Measurements from ENCODE around the gene KIAA0825. TPM values are rescaled to one million over a fixed set of nuclear protein-coding genes. Genes with fewer than 3 reads are reported as not detected.

Gene KIAA0825
- polyA plus RNA-seq, 1 of the 3 experiments (the other 2 are of a cell fraction), result 0.61 TPM

DNA sequence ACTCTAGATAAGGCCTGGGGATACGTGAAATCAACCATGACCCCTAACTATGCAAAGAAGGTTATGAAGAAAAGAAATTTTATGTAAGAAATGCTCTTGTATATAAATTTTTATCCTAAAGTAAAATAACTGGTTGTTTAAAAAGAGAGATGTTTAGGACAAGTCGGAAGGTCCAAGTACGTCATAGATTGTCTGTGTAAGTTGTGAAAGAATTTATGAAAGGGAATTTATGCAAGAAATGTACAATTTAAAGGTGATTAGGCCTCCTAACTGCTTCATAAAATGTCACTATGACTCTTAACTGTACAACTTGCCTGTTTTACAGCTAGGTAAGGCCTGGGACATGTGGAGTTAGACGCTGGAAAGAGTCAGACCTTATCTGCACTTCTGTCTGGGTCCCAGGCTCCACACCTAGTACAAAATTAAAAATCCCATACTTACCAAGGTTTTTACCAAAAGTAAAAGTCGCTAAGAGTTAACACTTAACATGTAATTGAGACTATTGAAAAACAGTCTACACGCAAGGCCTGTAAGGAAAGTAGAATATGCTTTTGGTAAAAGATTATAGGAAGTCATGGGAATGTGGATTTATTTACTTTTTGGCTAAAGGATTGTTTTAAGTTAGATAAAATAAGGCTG is 77.4 kb downstream of the KIAA0825 start:
- no peaks in the 10 kb centered on the region for H3F3A ChIP-seq (replicated peaks; ENCODE audit: insufficient read depth)
- TF ChIP-seq, protein P1, sequence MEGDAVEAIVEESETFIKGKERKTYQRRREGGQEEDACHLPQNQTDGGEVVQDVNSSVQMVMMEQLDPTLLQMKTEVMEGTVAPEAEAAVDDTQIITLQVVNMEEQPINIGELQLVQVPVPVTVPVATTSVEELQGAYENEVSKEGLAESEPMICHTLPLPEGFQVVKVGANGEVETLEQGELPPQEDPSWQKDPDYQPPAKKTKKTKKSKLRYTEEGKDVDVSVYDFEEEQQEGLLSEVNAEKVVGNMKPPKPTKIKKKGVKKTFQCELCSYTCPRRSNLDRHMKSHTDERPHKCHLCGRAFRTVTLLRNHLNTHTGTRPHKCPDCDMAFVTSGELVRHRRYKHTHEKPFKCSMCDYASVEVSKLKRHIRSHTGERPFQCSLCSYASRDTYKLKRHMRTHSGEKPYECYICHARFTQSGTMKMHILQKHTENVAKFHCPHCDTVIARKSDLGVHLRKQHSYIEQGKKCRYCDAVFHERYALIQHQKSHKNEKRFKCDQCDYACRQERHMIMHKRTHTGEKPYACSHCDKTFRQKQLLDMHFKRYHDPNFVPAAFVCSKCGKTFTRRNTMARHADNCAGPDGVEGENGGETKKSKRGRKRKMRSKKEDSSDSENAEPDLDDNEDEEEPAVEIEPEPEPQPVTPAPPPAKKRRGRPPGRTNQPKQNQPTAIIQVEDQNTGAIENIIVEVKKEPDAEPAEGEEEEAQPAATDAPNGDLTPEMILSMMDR (IDR thresholded peaks at IDR 0.05), result no peak
- TF ChIP-seq POLR2AphosphoS5 (IDR thresholded peaks at IDR 0.05; ENCODE audit: low read depth, low read length), result no peak
- TF ChIP-seq RAD21 (IDR thresholded peaks at IDR 0.05; ENCODE audit: low read length), result no peak
- no peak for TF ChIP-seq SMC3 (IDR thresholded peaks at IDR 0.05; ENCODE audit: low read depth, low read length)
- TF ChIP-seq, protein P2, sequence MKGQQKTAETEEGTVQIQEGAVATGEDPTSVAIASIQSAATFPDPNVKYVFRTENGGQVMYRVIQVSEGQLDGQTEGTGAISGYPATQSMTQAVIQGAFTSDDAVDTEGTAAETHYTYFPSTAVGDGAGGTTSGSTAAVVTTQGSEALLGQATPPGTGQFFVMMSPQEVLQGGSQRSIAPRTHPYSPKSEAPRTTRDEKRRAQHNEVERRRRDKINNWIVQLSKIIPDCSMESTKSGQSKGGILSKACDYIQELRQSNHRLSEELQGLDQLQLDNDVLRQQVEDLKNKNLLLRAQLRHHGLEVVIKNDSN (IDR thresholded peaks at IDR 0.05; ENCODE audit: borderline replicate concordance, low read depth), result no peak
- no peak for TF ChIP-seq NFIC (IDR thresholded peaks at IDR 0.05; ENCODE audit: borderline replicate concordance)
- TF ChIP-seq EP300 (IDR thresholded peaks at IDR 0.05; ENCODE audit: borderline replicate concordance in 1 of 2, low read depth in 1 of 2, low read length in 1 of 2), result no peak
- no peak for TF ChIP-seq FOXM1 (IDR thresholded peaks at IDR 0.05; ENCODE audit: low read depth)
- TF ChIP-seq GATA2 (CRISPR knock-in tag; IDR thresholded peaks at IDR 0.05), result no peak
- no peak for TF ChIP-seq RFX5 (IDR thresholded peaks at IDR 0.05; ENCODE audit: low read length)
- TF ChIP-seq, protein P3, sequence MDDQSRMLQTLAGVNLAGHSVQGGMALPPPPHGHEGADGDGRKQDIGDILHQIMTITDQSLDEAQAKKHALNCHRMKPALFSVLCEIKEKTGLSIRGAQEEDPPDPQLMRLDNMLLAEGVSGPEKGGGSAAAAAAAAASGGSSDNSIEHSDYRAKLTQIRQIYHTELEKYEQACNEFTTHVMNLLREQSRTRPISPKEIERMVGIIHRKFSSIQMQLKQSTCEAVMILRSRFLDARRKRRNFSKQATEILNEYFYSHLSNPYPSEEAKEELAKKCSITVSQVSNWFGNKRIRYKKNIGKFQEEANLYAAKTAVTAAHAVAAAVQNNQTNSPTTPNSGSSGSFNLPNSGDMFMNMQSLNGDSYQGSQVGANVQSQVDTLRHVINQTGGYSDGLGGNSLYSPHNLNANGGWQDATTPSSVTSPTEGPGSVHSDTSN (IDR thresholded peaks at IDR 0.05), result no peak
- TF ChIP-seq TEAD4 (IDR thresholded peaks at IDR 0.05; ENCODE audit: borderline replicate concordance, insufficient read depth), result no peak
- no peak overlapping the region for H3K9ac ChIP-seq
- no peaks in the 10 kb centered on the region for H3K36me3 ChIP-seq (replicated peaks in 1 of 2; ENCODE audit: control insufficient read depth in 1 of 2, insufficient read depth in 2 of 2, low read length in 1 of 2)
- H3K79me2 ChIP-seq (ENCODE audit: insufficient read depth), result no peaks in the 10 kb centered on the region
- H3K27ac ChIP-seq (ENCODE audit: low read depth in 2 of 2, low read length in 1 of 2), result no peak overlapping the region
- ChIA-PET POLR2A (no interaction called here), CTCF (no interaction called here)
- H3K9me2 ChIP-seq, result no peaks in the 10 kb centered on the region
- H3K27me3 ChIP-seq (ENCODE audit: insufficient read depth), result no peaks in the 10 kb centered on the region
- no peak overlapping the region for H3K4me3 ChIP-seq (ENCODE audit: low read depth in 2 of 2, low read length in 1 of 2)
- H3K4me1 ChIP-seq (ENCODE audit: control insufficient read depth in 1 of 2, insufficient read depth in 2 of 2, low read depth in 1 of 2, low read length in 1 of 2), result no peaks in the 10 kb centered on the region
- H3K4me2 ChIP-seq, result no peak overlapping the region
- H2AFZ ChIP-seq (ENCODE audit: low read depth), result no peak overlapping the region
- WGBS (ENCODE audit: low lambda C conversion rate), result 73% methylated on average over 6 of the region's 6 CpGs
- no peaks in the 10 kb centered on the region for H4K20me1 ChIP-seq (ENCODE audit: insufficient read depth)
- peaks cover 17% of the 10 kb centered on the region for H3K9me3 ChIP-seq
- no peak for DNase-seq

DNA sequence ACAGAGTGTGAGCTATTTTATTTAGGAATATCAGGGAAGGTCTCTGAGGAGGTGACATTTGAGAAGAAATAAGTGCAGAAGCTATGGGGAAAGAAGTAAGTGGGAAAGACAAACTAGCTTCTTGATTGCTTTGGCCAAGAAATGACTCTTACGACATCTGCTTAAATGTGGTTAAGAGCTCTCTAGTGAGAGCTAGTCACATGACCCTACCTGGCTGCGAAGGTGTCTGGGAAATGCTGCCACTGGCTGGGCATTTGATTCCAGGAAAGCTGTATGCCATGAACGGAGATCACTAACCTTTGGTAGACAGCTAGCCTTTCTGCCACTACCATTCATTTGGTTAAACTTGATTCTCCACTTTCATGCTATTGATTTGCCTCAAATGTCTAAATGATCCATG is 80.1 kb downstream of the KIAA0825 start:
- Histone ChIP-seq H3K4me1 (ENCODE audit: control insufficient read depth in 1 of 2, insufficient read depth in 2 of 2, low read depth in 1 of 2, low read length in 1 of 2) (no peaks in the 10 kb centered on the region), H3K9me2 (no peaks in the 10 kb centered on the region), H4K20me1 (ENCODE audit: insufficient read depth) (no peaks in the 10 kb centered on the region), H3K27me3 (ENCODE audit: insufficient read depth) (no peaks in the 10 kb centered on the region), H3K9me3 (peaks cover 17% of the 10 kb centered on the region), H2AFZ (ENCODE audit: low read depth) (no peak overlapping the region), H3F3A (replicated peaks; ENCODE audit: insufficient read depth) (no peaks in the 10 kb centered on the region), H3K4me2 (no peak overlapping the region), H3K79me2 (ENCODE audit: insufficient read depth) (no peaks in the 10 kb centered on the region), H3K9ac (no peak overlapping the region), H3K4me3 (ENCODE audit: low read depth in 2 of 2, low read length in 1 of 2) (no peak overlapping the region), H3K36me3 (replicated peaks in 1 of 2; ENCODE audit: control insufficient read depth in 1 of 2, insufficient read depth in 2 of 2, low read length in 1 of 2) (no peaks in the 10 kb centered on the region), H3K27ac (ENCODE audit: low read depth in 2 of 2, low read length in 1 of 2) (no peak overlapping the region)
- POLR2A ChIA-PET, result no interaction called here
- DNase-seq, result no peak
- CTCF ChIA-PET, result interaction anchor here (2.6 kb wide), 1 partner anchor 14 kb away, joined by 9 read pairs; no protein-coding TSS in a partner anchor
- 62% methylated on average over 3 of the region's 3 CpGs for WGBS (ENCODE audit: low lambda C conversion rate)
- no peak for TF ChIP-seq FOSL2 (IDR thresholded peaks at IDR 0.05; ENCODE audit: borderline replicate concordance, low read depth)
- TF ChIP-seq, protein P4, sequence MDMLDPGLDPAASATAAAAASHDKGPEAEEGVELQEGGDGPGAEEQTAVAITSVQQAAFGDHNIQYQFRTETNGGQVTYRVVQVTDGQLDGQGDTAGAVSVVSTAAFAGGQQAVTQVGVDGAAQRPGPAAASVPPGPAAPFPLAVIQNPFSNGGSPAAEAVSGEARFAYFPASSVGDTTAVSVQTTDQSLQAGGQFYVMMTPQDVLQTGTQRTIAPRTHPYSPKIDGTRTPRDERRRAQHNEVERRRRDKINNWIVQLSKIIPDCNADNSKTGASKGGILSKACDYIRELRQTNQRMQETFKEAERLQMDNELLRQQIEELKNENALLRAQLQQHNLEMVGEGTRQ (IDR thresholded peaks at IDR 0.05; ENCODE audit: borderline replicate concordance, low read depth, low read length), result no peak
- TF ChIP-seq MXI1 (IDR thresholded peaks at IDR 0.05; ENCODE audit: low read depth, low read length), result no peak
- no peak for TF ChIP-seq FOXJ3 (CRISPR knock-in tag; IDR thresholded peaks at IDR 0.05)
